ENCODE measurements around the gene EPB42. TPM values are rescaled to one million over a fixed set of nuclear protein-coding genes. Genes with fewer than 3 reads are reported as not detected.

EPB42 gene
- total and polyA plus RNA-seq, 2 experiments from 2014 or later, result not detected

DNA sequence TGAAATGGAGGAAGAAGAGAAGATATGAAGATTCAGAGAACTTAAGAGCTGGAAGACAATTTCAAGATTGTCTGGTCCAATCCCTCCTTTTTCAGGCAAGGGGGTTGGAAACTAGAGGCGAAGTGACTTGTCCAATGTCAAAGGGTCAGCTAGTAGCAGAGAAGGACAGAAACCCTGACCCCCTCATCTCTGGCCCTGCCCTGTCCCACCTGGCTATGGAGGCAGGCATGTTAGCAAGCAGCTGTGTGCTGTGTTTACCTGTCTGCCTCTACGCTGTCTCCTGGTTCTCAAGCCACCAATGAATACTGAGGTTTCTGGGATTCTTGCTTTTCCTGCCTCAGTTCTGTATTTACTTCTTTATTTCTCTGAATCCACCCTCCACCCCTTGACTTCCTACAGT, 45.6 kb upstream of the EPB42 start:
- no peaks in the 10 kb centered on the region for H3K9me3 Mint-ChIP-seq
- Histone ChIP-seq H3K4me1 (ENCODE audit: insufficient read depth) (no peaks in the 10 kb centered on the region), H3K4me3 (no peak overlapping the region), H3K36me3 (ENCODE audit: insufficient read depth) (no peaks in the 10 kb centered on the region), H3K27me3 (ENCODE audit: insufficient read depth) (no peaks in the 10 kb centered on the region), H3K4me2 (no peak overlapping the region), H3K9me2 (ENCODE audit: insufficient read depth) (peaks cover 1% of the 10 kb centered on the region; the same call in 1 of the 2 replicates), H3K27ac (ENCODE audit: low read depth) (no peak overlapping the region), H2AFZ (peak overlapping the region; percentile 63; the same call in 1 of the 2 replicates), H4K20me1 (replicated peaks; ENCODE audit: insufficient read depth) (no peaks in the 10 kb centered on the region), H3F3A (replicated peaks; ENCODE audit: low read depth) (no peaks in the 10 kb centered on the region), H3K79me2 (replicated peaks; ENCODE audit: insufficient read depth) (no peaks in the 10 kb centered on the region)
- H3K27ac Mint-ChIP-seq, result no peak overlapping the region
- TF ChIP-seq ZNF114 (CRISPR knock-in tag; IDR thresholded peaks at IDR 0.05) (no peak), EZH2 (IDR thresholded peaks at IDR 0.05; ENCODE audit: low read depth, unreplicated experiment) (no peak), STAT1 (IDR thresholded peaks at IDR 0.05; ENCODE audit: unreplicated experiment) (no peak), POLR2AphosphoS5 (IDR thresholded peaks at IDR 0.05; ENCODE audit: low read depth) (no peak), EZH2phosphoT487 (IDR thresholded peaks at IDR 0.05; ENCODE audit: unreplicated experiment) (no peak), ZNF331 (CRISPR knock-in tag; IDR thresholded peaks at IDR 0.05; ENCODE audit: low read depth) (no peak), CREB1 (CRISPR knock-in tag; IDR thresholded peaks at IDR 0.05; ENCODE audit: low read depth) (no peak), NANOG (IDR thresholded peaks at IDR 0.05; ENCODE audit: borderline replicate concordance) (no peak), JUNB (IDR thresholded peaks at IDR 0.05; ENCODE audit: unreplicated experiment) (no peak)
- TF ChIP-seq, protein P1, sequence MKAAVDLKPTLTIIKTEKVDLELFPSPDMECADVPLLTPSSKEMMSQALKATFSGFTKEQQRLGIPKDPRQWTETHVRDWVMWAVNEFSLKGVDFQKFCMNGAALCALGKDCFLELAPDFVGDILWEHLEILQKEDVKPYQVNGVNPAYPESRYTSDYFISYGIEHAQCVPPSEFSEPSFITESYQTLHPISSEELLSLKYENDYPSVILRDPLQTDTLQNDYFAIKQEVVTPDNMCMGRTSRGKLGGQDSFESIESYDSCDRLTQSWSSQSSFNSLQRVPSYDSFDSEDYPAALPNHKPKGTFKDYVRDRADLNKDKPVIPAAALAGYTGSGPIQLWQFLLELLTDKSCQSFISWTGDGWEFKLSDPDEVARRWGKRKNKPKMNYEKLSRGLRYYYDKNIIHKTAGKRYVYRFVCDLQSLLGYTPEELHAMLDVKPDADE (IDR thresholded peaks at IDR 0.05), result no peak
- TF ChIP-seq, protein P2, sequence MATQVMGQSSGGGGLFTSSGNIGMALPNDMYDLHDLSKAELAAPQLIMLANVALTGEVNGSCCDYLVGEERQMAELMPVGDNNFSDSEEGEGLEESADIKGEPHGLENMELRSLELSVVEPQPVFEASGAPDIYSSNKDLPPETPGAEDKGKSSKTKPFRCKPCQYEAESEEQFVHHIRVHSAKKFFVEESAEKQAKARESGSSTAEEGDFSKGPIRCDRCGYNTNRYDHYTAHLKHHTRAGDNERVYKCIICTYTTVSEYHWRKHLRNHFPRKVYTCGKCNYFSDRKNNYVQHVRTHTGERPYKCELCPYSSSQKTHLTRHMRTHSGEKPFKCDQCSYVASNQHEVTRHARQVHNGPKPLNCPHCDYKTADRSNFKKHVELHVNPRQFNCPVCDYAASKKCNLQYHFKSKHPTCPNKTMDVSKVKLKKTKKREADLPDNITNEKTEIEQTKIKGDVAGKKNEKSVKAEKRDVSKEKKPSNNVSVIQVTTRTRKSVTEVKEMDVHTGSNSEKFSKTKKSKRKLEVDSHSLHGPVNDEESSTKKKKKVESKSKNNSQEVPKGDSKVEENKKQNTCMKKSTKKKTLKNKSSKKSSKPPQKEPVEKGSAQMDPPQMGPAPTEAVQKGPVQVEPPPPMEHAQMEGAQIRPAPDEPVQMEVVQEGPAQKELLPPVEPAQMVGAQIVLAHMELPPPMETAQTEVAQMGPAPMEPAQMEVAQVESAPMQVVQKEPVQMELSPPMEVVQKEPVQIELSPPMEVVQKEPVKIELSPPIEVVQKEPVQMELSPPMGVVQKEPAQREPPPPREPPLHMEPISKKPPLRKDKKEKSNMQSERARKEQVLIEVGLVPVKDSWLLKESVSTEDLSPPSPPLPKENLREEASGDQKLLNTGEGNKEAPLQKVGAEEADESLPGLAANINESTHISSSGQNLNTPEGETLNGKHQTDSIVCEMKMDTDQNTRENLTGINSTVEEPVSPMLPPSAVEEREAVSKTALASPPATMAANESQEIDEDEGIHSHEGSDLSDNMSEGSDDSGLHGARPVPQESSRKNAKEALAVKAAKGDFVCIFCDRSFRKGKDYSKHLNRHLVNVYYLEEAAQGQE (IDR thresholded peaks at IDR 0.05; ENCODE audit: unreplicated experiment), result no peak
- TF ChIP-seq, protein P3, sequence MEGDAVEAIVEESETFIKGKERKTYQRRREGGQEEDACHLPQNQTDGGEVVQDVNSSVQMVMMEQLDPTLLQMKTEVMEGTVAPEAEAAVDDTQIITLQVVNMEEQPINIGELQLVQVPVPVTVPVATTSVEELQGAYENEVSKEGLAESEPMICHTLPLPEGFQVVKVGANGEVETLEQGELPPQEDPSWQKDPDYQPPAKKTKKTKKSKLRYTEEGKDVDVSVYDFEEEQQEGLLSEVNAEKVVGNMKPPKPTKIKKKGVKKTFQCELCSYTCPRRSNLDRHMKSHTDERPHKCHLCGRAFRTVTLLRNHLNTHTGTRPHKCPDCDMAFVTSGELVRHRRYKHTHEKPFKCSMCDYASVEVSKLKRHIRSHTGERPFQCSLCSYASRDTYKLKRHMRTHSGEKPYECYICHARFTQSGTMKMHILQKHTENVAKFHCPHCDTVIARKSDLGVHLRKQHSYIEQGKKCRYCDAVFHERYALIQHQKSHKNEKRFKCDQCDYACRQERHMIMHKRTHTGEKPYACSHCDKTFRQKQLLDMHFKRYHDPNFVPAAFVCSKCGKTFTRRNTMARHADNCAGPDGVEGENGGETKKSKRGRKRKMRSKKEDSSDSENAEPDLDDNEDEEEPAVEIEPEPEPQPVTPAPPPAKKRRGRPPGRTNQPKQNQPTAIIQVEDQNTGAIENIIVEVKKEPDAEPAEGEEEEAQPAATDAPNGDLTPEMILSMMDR (conservative IDR thresholded peaks at IDR 0.05; ENCODE audit: low read depth in 2 of 2), result no peak
- TF ChIP-seq, protein P4, sequence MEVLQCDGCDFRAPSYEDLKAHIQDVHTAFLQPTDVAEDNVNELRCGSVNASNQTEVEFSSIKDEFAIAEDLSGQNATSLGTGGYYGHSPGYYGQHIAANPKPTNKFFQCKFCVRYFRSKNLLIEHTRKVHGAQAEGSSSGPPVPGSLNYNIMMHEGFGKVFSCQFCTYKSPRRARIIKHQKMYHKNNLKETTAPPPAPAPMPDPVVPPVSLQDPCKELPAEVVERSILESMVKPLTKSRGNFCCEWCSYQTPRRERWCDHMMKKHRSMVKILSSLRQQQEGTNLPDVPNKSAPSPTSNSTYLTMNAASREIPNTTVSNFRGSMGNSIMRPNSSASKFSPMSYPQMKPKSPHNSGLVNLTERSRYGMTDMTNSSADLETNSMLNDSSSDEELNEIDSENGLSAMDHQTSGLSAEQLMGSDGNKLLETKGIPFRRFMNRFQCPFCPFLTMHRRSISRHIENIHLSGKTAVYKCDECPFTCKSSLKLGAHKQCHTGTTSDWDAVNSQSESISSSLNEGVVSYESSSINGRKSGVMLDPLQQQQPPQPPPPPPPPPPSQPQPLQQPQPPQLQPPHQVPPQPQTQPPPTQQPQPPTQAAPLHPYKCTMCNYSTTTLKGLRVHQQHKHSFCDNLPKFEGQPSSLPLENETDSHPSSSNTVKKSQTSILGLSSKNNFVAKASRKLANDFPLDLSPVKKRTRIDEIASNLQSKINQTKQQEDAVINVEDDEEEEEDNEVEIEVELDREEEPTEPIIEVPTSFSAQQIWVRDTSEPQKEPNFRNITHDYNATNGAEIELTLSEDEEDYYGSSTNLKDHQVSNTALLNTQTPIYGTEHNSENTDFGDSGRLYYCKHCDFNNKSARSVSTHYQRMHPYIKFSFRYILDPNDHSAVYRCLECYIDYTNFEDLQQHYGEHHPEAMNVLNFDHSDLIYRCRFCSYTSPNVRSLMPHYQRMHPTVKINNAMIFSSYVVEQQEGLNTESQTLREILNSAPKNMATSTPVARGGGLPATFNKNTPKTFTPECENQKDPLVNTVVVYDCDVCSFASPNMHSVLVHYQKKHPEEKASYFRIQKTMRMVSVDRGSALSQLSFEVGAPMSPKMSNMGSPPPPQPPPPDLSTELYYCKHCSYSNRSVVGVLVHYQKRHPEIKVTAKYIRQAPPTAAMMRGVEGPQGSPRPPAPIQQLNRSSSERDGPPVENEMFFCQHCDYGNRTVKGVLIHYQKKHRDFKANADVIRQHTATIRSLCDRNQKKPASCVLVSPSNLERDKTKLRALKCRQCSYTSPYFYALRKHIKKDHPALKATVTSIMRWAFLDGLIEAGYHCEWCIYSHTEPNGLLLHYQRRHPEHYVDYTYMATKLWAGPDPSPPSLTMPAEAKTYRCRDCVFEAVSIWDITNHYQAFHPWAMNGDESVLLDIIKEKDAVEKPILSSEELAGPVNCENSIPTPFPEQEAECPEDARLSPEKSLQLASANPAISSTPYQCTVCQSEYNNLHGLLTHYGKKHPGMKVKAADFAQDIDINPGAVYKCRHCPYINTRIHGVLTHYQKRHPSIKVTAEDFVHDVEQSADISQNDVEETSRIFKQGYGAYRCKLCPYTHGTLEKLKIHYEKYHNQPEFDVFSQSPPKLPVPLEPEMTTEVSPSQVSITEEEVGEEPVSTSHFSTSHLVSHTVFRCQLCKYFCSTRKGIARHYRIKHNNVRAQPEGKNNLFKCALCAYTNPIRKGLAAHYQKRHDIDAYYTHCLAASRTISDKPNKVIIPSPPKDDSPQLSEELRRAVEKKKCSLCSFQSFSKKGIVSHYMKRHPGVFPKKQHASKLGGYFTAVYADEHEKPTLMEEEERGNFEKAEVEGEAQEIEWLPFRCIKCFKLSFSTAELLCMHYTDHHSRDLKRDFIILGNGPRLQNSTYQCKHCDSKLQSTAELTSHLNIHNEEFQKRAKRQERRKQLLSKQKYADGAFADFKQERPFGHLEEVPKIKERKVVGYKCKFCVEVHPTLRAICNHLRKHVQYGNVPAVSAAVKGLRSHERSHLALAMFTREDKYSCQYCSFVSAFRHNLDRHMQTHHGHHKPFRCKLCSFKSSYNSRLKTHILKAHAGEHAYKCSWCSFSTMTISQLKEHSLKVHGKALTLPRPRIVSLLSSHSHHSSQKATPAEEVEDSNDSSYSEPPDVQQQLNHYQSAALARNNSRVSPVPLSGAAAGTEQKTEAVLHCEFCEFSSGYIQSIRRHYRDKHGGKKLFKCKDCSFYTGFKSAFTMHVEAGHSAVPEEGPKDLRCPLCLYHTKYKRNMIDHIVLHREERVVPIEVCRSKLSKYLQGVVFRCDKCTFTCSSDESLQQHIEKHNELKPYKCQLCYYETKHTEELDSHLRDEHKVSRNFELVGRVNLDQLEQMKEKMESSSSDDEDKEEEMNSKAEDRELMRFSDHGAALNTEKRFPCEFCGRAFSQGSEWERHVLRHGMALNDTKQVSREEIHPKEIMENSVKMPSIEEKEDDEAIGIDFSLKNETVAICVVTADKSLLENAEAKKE (CRISPR knock-in tag; IDR thresholded peaks at IDR 0.05), result no peak
- no peak overlapping the region for H3K4me3 Mint-ChIP-seq
- ATAC-seq, result no peak
- no peaks in the 10 kb centered on the region for H3K36me3 Mint-ChIP-seq (ENCODE audit: low read depth)
- H3K27me3 Mint-ChIP-seq (ENCODE audit: insufficient read depth, low read depth, poor library complexity), result peaks cover 5% of the 10 kb centered on the region
- no peak for DNase-seq (ENCODE audit: low spot score)
- H3K4me1 Mint-ChIP-seq, result no peaks in the 10 kb centered on the region
